Lung (tissue), 12 donors: ENCODE data around the gene HOXC9. TPM values are rescaled to one million over a fixed set of nuclear protein-coding genes. Genes with fewer than 3 reads are reported as not detected.

ENCODE experiments used
- ATAC-seq: fragments of 200-7000 bp; cut with Tn5 transposase; one replicate; pipeline ENCODE4 v1.9.1; 2020; ENCODE audit warnings: moderate number of reproducible peaks; ENCODE audit not compliant: insufficient read depth, low FRiP score
- DNase-seq, 3 donors: peaks; one replicate each; pipeline ENCODE4 v3.0.0-alpha.2; 2013 to 2017
- H3K27ac ChIP-seq, 2 donors: one replicate each; pipeline ENCODE4 v1.5.1; 2013; ENCODE audit warnings: mild to moderate bottlenecking in 2 of 2, moderate library complexity in 2 of 2, control low read depth in 1 of 2, inconsistent platforms in 1 of 2, low read depth in 1 of 2, low read length in 1 of 2
- H3K27me3 ChIP-seq, 3 donors: one replicate each; pipeline ENCODE4 v1.5.1; 2013; ENCODE audit warnings: low read length in 2 of 3; ENCODE audit not compliant: control insufficient read depth in 3 of 3, insufficient read depth in 3 of 3
- H3K36me3 ChIP-seq, 4 donors: one replicate each; pipeline ENCODE4 v1.5.1; 2013; ENCODE audit warnings: low read length in 4 of 4, mild to moderate bottlenecking in 1 of 4, moderate library complexity in 1 of 4; ENCODE audit not compliant: control insufficient read depth in 4 of 4, insufficient read depth in 4 of 4
- H3K4me1 ChIP-seq, 5 donors: one replicate each; pipeline ENCODE4 v1.5.1; 2013; ENCODE audit warnings: low read length in 5 of 5, mild to moderate bottlenecking in 2 of 5, moderate library complexity in 1 of 5; ENCODE audit not compliant: control insufficient read depth in 5 of 5, insufficient read depth in 5 of 5
- H3K4me3 ChIP-seq: one replicate; pipeline ENCODE4 v1.5.1; 2013; ENCODE audit warnings: mild to moderate bottlenecking, control low read depth, moderate library complexity
- H3K9ac ChIP-seq, 2 donors: one replicate each; pipeline ENCODE4 v1.5.1; 2013; ENCODE audit warnings: low read length in 2 of 2, control low read depth in 1 of 2; ENCODE audit not compliant: insufficient read depth in 1 of 2
- H3K9me3 ChIP-seq, 4 donors: one replicate each; pipeline ENCODE4 v1.5.1; 2013; ENCODE audit warnings: low read length in 3 of 4, mild to moderate bottlenecking in 1 of 4, moderate library complexity in 1 of 4; ENCODE audit not compliant: control insufficient read depth in 4 of 4, insufficient read depth in 3 of 4
- WGBS, 2 donors: extraction: QIAGEN DNeasy Blood & Tissue Kit; methylation state at CpG; one replicate each; pipeline ENCODE4 v1.1.7; 2013; 5-methylcytosine and 5-hydroxymethylcytosine counted together
- polyA plus RNA-seq, 2 donors: library from polyadenylated mRNA; stranded (reverse); fragments of 200-250 nt; gene quantifications; one replicate each; pipeline ENCODE4 v1.2.1, GENCODE V29; 2013
- total RNA-seq, 2 donors: library from RNA; depleted of rRNA in 1 of 2; stranded (reverse); fragments of >200 nt in 1 of 2; gene quantifications; one replicate each; pipeline ENCODE4 v1.2.1, GENCODE V29; 2014 to 2021
- TF ChIP-seq, protein P1 (sequence below): IDR thresholded peaks from 2 replicates; pipeline ENCODE4 v1.5.1; 2012; ENCODE audit warnings: mild to moderate bottlenecking; ENCODE audit errors: control extremely low read depth, extremely low read depth
- donor health status: control.
- donor health status: control.
- donor health status: Bipolar disorder and iron deficiency.
- donor health status: healthy.
- donor health status: DM: yes; HTN: yes; CAD: no.

The HOXC9 gene
- total and polyA plus RNA-seq, 4 donors = 0.08 to 0.18 TPM; not detected in 2

DNA sequence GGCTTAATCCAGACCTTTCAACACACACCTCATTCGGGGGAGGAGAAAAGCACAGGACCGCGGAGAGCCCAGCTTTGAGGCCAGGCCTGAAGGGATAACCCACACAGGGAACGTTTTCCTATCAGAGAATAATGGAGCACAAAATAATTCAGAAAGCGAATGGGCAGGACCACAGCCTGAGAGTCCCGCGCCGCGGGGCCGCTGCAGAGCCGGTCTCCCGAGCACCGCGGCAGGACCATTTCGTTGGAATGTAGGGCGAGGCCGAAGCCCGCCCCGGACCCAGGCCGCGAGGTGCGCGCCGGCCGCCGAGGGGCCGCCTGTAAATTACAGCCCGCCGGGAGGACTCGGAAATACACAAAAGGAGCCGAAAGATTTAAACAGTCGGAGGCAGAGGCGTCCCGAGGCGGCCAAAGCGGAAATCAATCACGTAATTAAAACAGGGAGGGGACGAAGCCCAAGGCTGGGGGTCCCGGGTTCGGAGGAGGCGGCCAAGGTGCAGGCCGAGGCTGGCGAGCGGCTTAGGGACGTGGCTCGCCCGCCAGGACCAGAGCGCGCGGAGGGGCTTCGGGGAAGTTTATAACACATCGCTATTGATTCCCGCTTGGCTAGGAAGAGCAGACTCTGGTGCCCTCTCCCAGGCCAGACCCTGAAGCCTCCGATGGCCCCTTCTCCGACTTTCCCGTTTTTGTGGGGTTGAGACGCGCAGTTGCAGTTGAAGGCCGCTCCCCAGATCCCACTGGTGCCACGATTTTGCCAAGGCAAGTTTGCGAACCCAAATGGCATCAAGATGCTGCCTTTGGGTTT is 47.4 kb downstream of the HOXC9 start:
- ATAC-seq (no peak), DNase-seq (peak in 2 of 3 donors; percentile 28 to 38)
- Histone ChIP-seq H3K4me3 (no peak overlapping the region), H3K36me3 (no peaks in the 10 kb centered on the region), H3K9me3 (peaks cover 0 to 7% (median 0%) of the 10 kb centered on the region in 4 donors), H3K27ac (no peak overlapping the region), H3K4me1 (peaks cover 0 to 53% (median 1%) of the 10 kb centered on the region in 5 donors), H3K9ac (no peak overlapping the region), H3K27me3 (peaks cover 13 to 93% (median 74%) of the 10 kb centered on the region in 3 donors)
- TF ChIP-seq, protein P1, sequence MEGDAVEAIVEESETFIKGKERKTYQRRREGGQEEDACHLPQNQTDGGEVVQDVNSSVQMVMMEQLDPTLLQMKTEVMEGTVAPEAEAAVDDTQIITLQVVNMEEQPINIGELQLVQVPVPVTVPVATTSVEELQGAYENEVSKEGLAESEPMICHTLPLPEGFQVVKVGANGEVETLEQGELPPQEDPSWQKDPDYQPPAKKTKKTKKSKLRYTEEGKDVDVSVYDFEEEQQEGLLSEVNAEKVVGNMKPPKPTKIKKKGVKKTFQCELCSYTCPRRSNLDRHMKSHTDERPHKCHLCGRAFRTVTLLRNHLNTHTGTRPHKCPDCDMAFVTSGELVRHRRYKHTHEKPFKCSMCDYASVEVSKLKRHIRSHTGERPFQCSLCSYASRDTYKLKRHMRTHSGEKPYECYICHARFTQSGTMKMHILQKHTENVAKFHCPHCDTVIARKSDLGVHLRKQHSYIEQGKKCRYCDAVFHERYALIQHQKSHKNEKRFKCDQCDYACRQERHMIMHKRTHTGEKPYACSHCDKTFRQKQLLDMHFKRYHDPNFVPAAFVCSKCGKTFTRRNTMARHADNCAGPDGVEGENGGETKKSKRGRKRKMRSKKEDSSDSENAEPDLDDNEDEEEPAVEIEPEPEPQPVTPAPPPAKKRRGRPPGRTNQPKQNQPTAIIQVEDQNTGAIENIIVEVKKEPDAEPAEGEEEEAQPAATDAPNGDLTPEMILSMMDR = no peak
- 9 to 12% methylated on average over 60 to 61 of the region's 61 CpGs for WGBS, 2 donors

DNA sequence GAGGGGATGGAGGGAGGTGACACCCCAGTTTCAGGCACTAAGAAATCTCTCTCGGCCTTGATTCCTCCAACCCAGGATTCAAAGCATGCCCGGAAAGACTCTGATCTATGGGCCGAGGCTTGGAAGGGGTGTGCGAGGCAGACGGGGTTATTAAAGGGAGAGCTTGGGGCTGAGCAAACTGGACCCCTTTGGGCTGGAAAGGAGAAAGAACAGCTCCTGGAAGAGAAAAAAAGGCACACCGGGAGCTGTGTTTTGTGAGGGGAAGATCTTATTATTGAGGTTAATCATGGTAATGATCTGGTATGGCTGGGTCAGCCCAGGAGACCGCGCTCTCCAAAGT is 48.0 kb downstream of the HOXC9 start:
- WGBS, 2 donors = 35 to 49% methylated on average over 8 of the region's 8 CpGs
- Histone ChIP-seq H3K4me3 (no peak overlapping the region), H3K27me3 (peaks cover 8 to 97% (median 72%) of the 10 kb centered on the region in 3 donors), H3K27ac (no peak overlapping the region), H3K4me1 (peaks cover 0 to 57% (median 7%) of the 10 kb centered on the region in 5 donors), H3K36me3 (no peaks in the 10 kb centered on the region), H3K9ac (no peak overlapping the region), H3K9me3 (peaks cover 0 to 7% (median 0%) of the 10 kb centered on the region in 4 donors)
- DNase-seq (no peak), ATAC-seq (no peak)
- TF ChIP-seq, protein P1 = no peak

DNA sequence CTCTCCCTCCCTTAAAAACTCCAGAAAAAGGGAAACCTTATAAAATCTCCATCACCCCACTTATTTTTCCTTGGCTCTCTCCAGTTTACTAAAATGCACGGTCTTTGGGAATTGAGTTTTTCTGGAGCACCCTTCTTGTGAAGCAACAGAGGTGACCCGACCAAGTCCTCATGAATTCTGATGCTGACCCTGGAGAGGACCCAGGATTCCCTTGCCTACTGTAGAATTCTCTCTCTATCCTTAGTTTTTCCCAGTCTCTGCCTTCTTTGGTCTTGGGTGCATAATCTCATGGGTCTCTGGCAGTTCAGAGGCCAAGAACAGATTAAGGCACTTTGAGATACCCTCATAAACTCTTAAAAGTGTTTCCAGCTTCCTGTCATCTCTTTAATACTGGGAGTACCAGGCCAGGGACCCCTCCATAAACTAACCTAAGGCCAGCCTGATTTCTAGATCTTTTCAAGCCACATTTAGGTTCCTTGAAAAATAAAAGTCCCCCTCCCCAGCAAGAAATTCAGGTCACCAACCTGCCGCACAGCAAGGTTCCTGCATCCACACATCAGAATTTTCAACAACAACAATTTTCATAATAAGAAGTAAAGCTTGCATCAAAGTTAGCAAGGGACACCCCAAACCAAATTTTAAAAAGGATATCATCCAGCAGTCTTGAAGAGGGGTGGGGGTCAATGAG is 48.6 kb downstream of the HOXC9 start:
- Histone ChIP-seq H3K4me3 (no peak overlapping the region), H3K36me3 (no peaks in the 10 kb centered on the region), H3K4me1 (peaks cover 0 to 57% (median 12%) of the 10 kb centered on the region in 5 donors), H3K9ac (no peak overlapping the region), H3K27me3 (peaks cover 7 to 97% (median 74%) of the 10 kb centered on the region in 3 donors), H3K9me3 (peaks cover 0 to 7% (median 0%) of the 10 kb centered on the region in 4 donors), H3K27ac (no peak overlapping the region)
- TF ChIP-seq, protein P1 = no peak
- DNase-seq (no peak), ATAC-seq (no peak)
- WGBS, 2 donors = 54 to 57% methylated on average over 3 of the region's 3 CpGs
